Mesendoderm (in vitro differentiated cells): Measurements from ENCODE around the gene PARP15.
"Not testable (repeated sequence)": the region's sequence is repeated elsewhere in the genome, so short reads cannot be mapped to it uniquely, and the experiment has no call there.

Source experiments
- DNase-seq: peaks from one replicate; pipeline ENCODE4 v3.0.0; 2013
- H2AK5ac ChIP-seq: 2 replicates; pipeline ENCODE4 v1.6.1; 2013; ENCODE audit warnings: low read length, inconsistent platforms
- H2BK120ac ChIP-seq: 2 replicates; pipeline ENCODE4 v1.6.1; 2013; ENCODE audit warnings: low read depth, mild to moderate bottlenecking, low read length, moderate library complexity, mixed read lengths
- H2BK15ac ChIP-seq: replicated peaks from 2 replicates; pipeline ENCODE4 v1.6.1; 2013; ENCODE audit warnings: low read depth, mild to moderate bottlenecking, moderate library complexity
- H2BK5ac ChIP-seq: 2 replicates; pipeline ENCODE4 v1.6.1; 2013; ENCODE audit warnings: low read length, inconsistent platforms
- H3K18ac ChIP-seq: 2 replicates; pipeline ENCODE4 v1.6.1; 2013; ENCODE audit warnings: mild to moderate bottlenecking, low read length, mixed read lengths
- H3K23ac ChIP-seq: one replicate; pipeline ENCODE4 v1.6.1; 2013; ENCODE audit warnings: low read length
- H3K27ac ChIP-seq: 2 replicates; pipeline ENCODE4 v1.5.1; 2013; ENCODE audit warnings: low read depth, mild to moderate bottlenecking, inconsistent platforms, low read length, moderate library complexity
- H3K27me3 ChIP-seq: 2 replicates; pipeline ENCODE4 v1.6.1; 2013; ENCODE audit warnings: low read length, control low read depth, mild to moderate bottlenecking, inconsistent platforms; ENCODE audit not compliant: insufficient read depth, poor library complexity
- H3K36me3 ChIP-seq: 2 replicates; pipeline ENCODE4 v1.6.1; 2013; ENCODE audit warnings: low read length, inconsistent platforms; ENCODE audit not compliant: control insufficient read depth, insufficient read depth
- H3K4ac ChIP-seq: one replicate; pipeline ENCODE4 v1.6.1; 2013; ENCODE audit warnings: low read depth, mild to moderate bottlenecking, low read length, moderate library complexity
- H3K4me1 ChIP-seq: 2 replicates; pipeline ENCODE4 v1.6.1; 2013; ENCODE audit warnings: low read depth, low read length, inconsistent platforms; ENCODE audit not compliant: control insufficient read depth
- H3K4me2 ChIP-seq: 2 replicates; pipeline ENCODE4 v1.6.1; 2013; ENCODE audit warnings: low read length
- H3K4me3 ChIP-seq: 2 replicates; pipeline ENCODE4 v1.5.1; 2013; ENCODE audit warnings: mild to moderate bottlenecking, low read length
- H3K56ac ChIP-seq: one replicate; pipeline ENCODE4 v1.6.1; 2013; ENCODE audit warnings: low read length
- H3K79me1 ChIP-seq: 2 replicates; pipeline ENCODE4 v1.6.1; 2013; ENCODE audit warnings: low read length, inconsistent platforms
- H3K79me2 ChIP-seq: 2 replicates; pipeline ENCODE4 v1.6.1; 2013; ENCODE audit warnings: mild to moderate bottlenecking, low read length; ENCODE audit not compliant: control insufficient read depth, insufficient read depth
- H3K9ac ChIP-seq: 2 replicates; pipeline ENCODE4 v1.6.1; 2013; ENCODE audit warnings: low read length, inconsistent platforms
- H4K5ac ChIP-seq: one replicate; pipeline ENCODE4 v1.6.1; 2013; ENCODE audit warnings: low read length
- H4K8ac ChIP-seq: one replicate; pipeline ENCODE4 v1.6.1; 2013; ENCODE audit warnings: low read depth, mild to moderate bottlenecking, control low read depth, low read length, moderate library complexity
- WGBS: extraction: QIAGEN DNeasy Blood & Tissue Kit; methylation state at CpG from one replicate; pipeline ENCODE4 v1.1.7; 2013; ENCODE audit warnings: low lambda C conversion rate, missing lambda C conversion rate; ENCODE audit not compliant: insufficient coverage; ENCODE audit errors: extremely low coverage; 5-methylcytosine and 5-hydroxymethylcytosine counted together

PARP15 gene

DNA sequence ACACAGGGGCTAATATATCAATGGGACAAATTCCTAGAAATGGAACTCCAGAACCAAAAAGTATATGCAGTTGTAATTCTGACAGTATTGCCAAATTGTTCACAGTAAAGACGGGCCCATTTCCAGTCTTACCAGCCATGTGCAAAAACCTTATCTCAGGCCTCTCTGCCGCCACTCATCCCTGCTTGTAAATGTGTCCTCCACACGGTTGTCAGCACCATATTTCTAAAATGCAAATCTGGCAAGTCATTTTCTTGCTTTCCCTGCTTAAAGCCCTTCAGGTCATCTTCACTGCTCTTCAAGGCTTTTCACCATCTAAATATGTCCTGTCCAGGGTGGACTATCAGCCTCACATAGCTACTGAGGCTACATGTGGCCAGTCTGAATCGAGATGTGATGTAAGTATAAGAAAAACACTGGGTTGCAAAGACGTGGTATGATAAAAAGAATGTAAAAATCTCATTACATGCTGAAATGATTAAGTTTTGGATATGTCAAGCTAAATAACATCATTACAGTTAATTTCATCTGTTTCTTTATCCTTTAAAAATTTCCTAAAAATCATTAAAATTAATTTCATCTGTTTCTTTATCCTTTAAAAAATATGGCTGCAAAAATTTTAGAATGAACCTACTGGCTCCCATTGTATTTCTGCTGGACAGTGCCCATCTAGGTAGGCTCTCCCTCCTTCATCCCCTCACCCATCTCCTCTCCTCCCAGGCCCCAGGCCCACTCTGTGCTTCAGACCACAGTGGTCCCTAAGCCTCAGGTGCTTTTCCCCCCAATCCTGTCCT lies 14.3 kb upstream of the PARP15 start:
- Histone ChIP-seq H3K27ac (no peak overlapping the region), H3K36me3 (no peaks in the 10 kb centered on the region), H3K27me3 (no peaks in the 10 kb centered on the region), H3K4me3 (no peak overlapping the region), H2BK15ac (no peak overlapping the region), H3K9ac (peak overlapping the region; percentile 9), H3K23ac (no peak overlapping the region), H4K5ac (no peak overlapping the region), H3K4me1 (peaks cover 2% of the 10 kb centered on the region), H3K18ac (no peak overlapping the region), H4K8ac (no peak overlapping the region), H3K4me2 (no peak overlapping the region), H3K4ac (no peak overlapping the region), H2AK5ac (no peak overlapping the region), H2BK5ac (no peak overlapping the region), H3K79me2 (no peaks in the 10 kb centered on the region), H3K79me1 (no peaks in the 10 kb centered on the region), H2BK120ac (no peak overlapping the region), H3K56ac (peak overlapping the region; percentile 52)
- no CpG with 5 or more reads among the region's 5 CpGs for WGBS
- DNase-seq, result no peak

DNA sequence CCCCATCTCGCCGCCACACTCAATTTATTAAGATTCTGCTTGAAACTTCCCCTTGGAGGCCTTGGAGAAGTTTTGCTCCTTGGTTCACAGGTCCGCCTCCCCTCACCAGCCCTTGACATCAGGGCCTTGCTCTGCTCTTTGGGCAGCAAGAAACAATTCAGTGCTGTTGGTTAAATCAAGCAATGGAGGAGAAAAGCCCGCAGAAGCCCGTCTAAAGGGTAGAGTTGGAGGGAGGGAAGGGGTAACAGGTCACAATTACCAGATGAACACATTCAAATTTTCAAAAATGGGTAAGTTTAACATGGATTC lies 13.8 kb upstream of the PARP15 start:
- no peaks in the 10 kb centered on the region for H3K79me1 ChIP-seq
- H4K8ac ChIP-seq, result no peak overlapping the region
- peak overlapping the region; percentile 52 for H3K56ac ChIP-seq
- no peaks in the 10 kb centered on the region for H3K27me3 ChIP-seq
- H3K4me3 ChIP-seq, result no peak overlapping the region
- H3K18ac ChIP-seq, result no peak overlapping the region
- H3K27ac ChIP-seq, result no peak overlapping the region
- H3K4me2 ChIP-seq, result no peak overlapping the region
- H3K79me2 ChIP-seq, result no peaks in the 10 kb centered on the region
- H3K23ac ChIP-seq, result no peak overlapping the region
- H3K4ac ChIP-seq, result no peak overlapping the region
- H2BK120ac ChIP-seq, result no peak overlapping the region
- DNase-seq, result peak; percentile 21
- H2AK5ac ChIP-seq, result no peak overlapping the region
- no peak overlapping the region for H2BK5ac ChIP-seq
- H3K4me1 ChIP-seq, result peaks cover 2% of the 10 kb centered on the region
- no peak overlapping the region for H2BK15ac ChIP-seq
- peak overlapping the region; percentile 9 for H3K9ac ChIP-seq
- H4K5ac ChIP-seq, result no peak overlapping the region
- no peaks in the 10 kb centered on the region for H3K36me3 ChIP-seq
- no CpG with 5 or more reads among the region's 5 CpGs for WGBS

DNA sequence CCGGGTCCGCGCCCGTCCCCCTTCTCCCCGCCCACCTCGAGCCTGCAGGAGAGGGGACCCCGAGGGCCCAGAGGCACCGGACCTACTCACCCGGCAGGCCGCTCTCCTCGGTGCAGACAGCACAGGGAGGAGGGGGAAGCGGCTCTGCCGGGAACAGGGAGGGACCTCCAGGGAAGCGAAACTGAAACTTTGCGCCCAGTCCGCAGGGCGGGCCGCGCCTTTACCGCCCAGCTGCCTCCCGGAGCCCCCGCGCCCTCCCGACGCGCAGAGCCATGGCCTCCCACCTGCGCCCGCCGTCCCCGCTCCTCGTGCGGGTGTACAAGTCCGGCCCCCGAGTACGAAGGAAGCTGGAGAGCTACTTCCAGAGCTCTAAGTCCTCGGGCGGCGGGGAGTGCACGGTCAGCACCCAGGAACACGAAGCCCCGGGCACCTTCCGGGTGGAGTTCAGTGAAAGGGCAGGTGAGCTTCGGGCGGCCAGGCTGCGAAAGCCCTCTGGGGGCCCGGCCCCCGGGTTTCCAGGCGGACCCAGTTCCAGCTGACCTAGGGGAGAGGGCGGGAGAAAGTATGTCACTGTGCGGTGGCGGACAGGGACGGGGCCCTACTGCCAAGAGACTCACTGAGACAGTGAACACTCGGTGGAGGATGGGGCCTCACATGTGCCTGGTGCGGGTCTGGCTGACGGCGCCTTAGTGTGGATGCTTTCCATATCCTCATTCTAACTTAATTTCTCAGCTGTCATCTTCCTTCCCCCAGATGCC lies 13.1 kb upstream of the PARP15 start, which contains the start of the genes DTX3L and PARP9:
TSS of gene DTX3L (plus strand) at position 184 of the 758 bp plus-strand sequence. CDS start at position 273, 89 bp downstream.
TSS of gene PARP9 (minus strand) at position 146 of the 758 bp plus-strand sequence. CDS start 4,680 bp downstream, outside the sequence.
- peak within 1 kb of the TSS; percentile 75 for H3K9ac ChIP-seq
- H3K27me3 ChIP-seq, result no peaks in the 10 kb centered on the region
- no peak within 1 kb of the TSS for H2BK15ac ChIP-seq
- no peak within 1 kb of the TSS for H3K27ac ChIP-seq
- no peak within 1 kb of the TSS for H2AK5ac ChIP-seq
- peak within 1 kb of the TSS; percentile 34 for H2BK5ac ChIP-seq
- H2BK120ac ChIP-seq, result peak within 1 kb of the TSS; percentile 70
- H3K18ac ChIP-seq, result peak within 1 kb of the TSS; percentile 65
- no peaks in the 10 kb centered on the region for H3K79me2 ChIP-seq
- no CpG with 5 or more reads among the region's 56 CpGs for WGBS
- no peak within 1 kb of the TSS for H4K5ac ChIP-seq
- peak within 1 kb of the TSS; percentile 39 for H3K4me2 ChIP-seq
- H3K4me1 ChIP-seq, result peaks cover 2% of the 10 kb centered on the region
- no peaks in the 10 kb centered on the region for H3K36me3 ChIP-seq
- H3K56ac ChIP-seq, result peak within 1 kb of the TSS; percentile 92
- no peak within 1 kb of the TSS for H4K8ac ChIP-seq
- H3K4me3 ChIP-seq, result peak within 1 kb of the TSS; percentile 44
- H3K4ac ChIP-seq, result peak within 1 kb of the TSS; percentile 89
- peak; percentile 76 for DNase-seq
- no peaks in the 10 kb centered on the region for H3K79me1 ChIP-seq
- H3K23ac ChIP-seq, result no peak within 1 kb of the TSS

DNA sequence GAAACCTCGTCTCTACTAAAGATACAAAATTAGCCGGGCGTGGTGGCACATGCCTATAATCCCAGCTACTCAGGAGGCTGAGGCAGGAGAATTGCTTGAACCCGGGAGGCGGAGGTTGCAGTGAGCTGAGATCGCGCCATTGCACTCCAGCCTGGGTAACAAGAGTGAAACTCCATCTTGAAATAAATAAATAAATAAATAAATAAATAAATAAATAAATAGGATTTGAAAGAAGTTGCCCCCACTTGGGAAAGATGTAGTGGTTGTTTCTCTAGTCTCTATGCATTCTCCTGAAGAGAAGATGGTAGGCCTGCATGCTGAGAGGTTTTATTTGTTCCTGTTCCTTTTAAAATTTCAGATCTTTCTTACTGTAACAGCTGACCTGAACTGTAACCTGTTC lies 9.3 kb upstream of the PARP15 start:
- H3K4me3 ChIP-seq, H2BK15ac ChIP-seq, H4K5ac ChIP-seq, H3K79me1 ChIP-seq, H3K23ac ChIP-seq, H3K79me2 ChIP-seq, H3K27me3 ChIP-seq, H3K4me2 ChIP-seq, H3K4me1 ChIP-seq, H2BK5ac ChIP-seq, DNase-seq, H4K8ac ChIP-seq, H3K27ac ChIP-seq, H3K56ac ChIP-seq, H3K9ac ChIP-seq, H2BK120ac ChIP-seq, H3K4ac ChIP-seq, H3K18ac ChIP-seq, H2AK5ac ChIP-seq, H3K36me3 ChIP-seq: not testable (repeated sequence)
- WGBS, result no CpG with 5 or more reads among the region's 7 CpGs

DNA sequence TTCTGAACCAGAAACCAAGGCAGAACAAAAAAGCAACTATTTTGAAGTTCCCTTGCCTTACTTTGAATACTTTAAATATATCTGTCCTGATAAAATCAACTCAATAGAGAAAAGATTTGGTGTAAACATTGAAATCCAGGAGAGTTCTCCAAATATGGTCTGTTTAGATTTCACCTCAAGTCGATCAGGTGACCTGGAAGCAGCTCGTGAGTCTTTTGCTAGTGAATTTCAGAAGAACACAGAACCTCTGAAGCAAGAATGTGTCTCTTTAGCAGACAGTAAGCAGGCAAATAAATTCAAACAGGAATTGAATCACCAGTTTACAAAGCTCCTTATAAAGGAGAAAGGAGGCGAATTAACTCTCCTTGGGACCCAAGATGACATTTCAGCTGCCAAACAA lies 8.7 kb upstream of the PARP15 start:
- Histone ChIP-seq H3K18ac (no peak overlapping the region), H3K36me3 (no peaks in the 10 kb centered on the region), H3K4ac (no peak overlapping the region), H3K9ac (no peak overlapping the region), H4K5ac (no peak overlapping the region), H3K79me2 (no peaks in the 10 kb centered on the region), H3K56ac (no peak overlapping the region), H2AK5ac (no peak overlapping the region), H3K23ac (no peak overlapping the region), H2BK5ac (no peak overlapping the region), H3K4me3 (no peak overlapping the region), H3K4me2 (no peak overlapping the region), H4K8ac (no peak overlapping the region), H2BK120ac (no peak overlapping the region), H3K79me1 (no peaks in the 10 kb centered on the region), H3K4me1 (no peaks in the 10 kb centered on the region), H3K27ac (no peak overlapping the region), H3K27me3 (no peaks in the 10 kb centered on the region), H2BK15ac (no peak overlapping the region)
- DNase-seq, result no peak
- no CpG with 5 or more reads among the region's 3 CpGs for WGBS
